GM21423 (cell line): ENCODE data around the gene ADCY9.
"Not testable (repeated sequence)": the region's sequence is repeated elsewhere in the genome, so short reads cannot be mapped to it uniquely, and the experiment has no call there.

Experiments used
- ATAC-seq: cut with Tn5 transposase; IDR thresholded peaks from one replicate; pipeline ENCODE4 v1.9.1; 2021; ENCODE audit warnings: mild to moderate bottlenecking, moderate library complexity; ENCODE audit not compliant: unreplicated experiment

Gene ADCY9

GRCh38 chr16:3954411-3954921 lies 161.8 kb downstream of the ADCY9 start:
- ATAC-seq: no peak

DNA sequence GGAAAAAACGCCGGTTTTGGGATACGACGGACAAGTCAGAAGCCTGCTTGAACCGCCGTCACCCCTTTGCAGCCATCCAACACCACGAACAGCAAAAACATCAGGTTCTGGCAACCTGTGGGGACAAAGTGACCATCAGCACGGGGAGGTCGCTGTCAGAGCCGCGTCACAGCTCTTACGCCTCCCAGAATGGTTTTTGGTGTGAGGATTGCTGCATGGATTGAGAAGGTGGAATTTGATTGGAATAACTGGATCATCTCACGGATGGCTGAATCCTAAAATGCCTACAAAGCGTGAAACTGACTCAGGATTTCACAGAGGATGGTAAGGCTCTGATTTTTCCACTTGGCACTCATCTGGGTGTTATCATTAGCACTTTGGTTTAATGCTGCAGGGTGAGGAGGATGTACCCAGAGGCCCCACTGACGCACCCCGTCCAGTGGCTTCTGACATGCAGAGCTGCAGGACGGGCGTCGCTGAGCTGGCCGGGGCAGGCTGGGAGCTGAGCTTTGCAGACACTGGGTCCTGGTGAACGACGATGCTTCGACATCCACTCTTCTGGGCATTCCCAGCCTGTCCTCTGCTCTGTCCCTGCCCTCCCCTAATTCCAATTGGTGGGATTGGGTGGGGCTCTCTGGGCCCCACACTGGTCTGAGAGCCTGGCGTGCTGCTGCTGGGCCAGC lies 162.4 kb downstream of the ADCY9 start:
- no peak for ATAC-seq

- no peak for ATAC-seq
Observed at GRCh38 chr16:3952737-3953131, 163.5 kb downstream of the ADCY9 start.

GRCh38 chr16:3951861-3952736 lies 164.1 kb downstream of the ADCY9 start:
- ATAC-seq: no peak

DNA sequence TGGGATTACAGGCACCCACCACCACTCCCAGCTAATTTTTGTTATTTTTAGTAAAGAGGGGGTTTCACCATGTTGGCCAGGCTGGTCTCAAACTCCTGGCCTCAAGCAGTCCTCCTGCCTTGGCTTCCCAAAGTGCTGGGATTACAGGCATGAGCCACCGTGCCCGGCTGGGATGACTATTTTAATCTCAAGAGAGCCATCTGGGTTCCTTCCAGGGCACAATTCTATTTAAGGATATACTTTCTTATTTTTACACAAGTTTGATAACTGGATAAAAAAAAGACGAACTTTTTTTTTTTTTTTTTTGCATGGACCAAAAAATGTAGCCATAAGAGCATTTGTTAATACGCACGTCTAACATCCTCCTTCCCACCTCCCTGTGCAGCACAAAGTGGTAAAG lies 164.9 kb downstream of the ADCY9 start:
- not testable (repeated sequence) for ATAC-seq

DNA sequence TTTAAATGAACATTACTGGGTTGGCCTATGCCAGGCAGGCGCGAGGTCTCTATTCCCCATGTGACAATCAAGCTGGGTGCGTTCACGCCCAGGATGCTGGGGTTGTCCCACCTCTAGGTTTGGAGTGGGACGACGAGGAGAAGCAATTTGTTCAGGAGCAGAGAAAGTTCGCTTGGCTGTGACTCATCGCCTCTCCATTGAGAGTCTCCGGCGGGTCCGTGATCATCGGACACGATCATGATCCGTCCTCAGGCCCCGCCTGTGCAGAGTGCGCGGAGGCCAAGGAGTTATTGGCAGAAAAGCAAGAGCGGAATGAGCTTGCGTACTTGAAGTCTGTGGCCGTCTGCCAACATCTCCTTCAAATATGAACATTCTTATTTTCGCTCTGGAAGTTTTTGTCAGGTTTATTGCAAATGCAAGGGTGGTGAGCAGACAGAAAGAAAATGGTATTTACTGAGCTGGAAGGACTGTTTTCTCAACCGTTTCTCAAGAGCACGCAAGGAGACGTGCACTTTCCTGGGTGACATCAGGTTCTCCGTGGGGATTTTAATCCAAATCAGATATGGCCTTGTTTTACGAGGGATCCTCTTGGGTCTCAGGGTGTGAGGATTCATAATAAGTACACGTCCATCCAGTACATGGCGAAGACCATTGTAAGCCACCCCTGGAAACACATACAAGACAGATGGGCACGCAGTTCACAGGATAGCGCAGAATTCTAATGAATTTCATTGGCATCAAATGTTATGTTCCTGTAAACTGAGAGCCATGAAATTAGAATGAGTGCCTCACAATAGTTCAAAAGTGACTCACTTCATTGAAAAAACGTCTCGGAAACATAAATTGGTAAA lies 165.7 kb downstream of the ADCY9 start:
- ATAC-seq: no peak

DNA sequence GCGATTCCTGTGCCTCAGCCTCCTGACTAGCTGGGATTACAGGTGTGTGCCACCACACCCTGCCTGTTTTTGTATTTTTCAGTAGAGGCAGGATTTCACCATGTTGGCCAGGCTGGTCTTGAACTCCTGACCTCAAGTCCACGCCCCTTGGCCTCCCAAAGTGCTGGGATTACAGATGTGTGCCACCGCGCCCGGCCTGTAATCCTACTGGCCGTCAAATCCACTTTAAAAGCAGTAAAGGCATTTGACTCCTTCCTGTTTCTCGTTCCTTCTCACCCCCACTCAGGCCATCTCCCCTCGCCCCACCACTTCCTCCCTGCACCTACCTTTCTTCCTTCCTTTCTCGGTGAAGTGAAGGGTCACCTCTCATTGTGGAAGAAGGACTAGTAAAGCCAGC lies 166.3 kb downstream of the ADCY9 start:
- ATAC-seq: no peak

GRCh38 chr16:3949287-3949686 lies 167.0 kb downstream of the ADCY9 start:
- ATAC-seq: no peak

GRCh38 chr16:3948378-3948995 lies 167.8 kb downstream of the ADCY9 start:
- ATAC-seq: no peak

- ATAC-seq: no peak
Observed at GRCh38 chr16:3946604-3947180, 169.6 kb downstream of the ADCY9 start.

GRCh38 chr16:3945751-3946603 lies 170.3 kb downstream of the ADCY9 start:
- no peak for ATAC-seq

DNA sequence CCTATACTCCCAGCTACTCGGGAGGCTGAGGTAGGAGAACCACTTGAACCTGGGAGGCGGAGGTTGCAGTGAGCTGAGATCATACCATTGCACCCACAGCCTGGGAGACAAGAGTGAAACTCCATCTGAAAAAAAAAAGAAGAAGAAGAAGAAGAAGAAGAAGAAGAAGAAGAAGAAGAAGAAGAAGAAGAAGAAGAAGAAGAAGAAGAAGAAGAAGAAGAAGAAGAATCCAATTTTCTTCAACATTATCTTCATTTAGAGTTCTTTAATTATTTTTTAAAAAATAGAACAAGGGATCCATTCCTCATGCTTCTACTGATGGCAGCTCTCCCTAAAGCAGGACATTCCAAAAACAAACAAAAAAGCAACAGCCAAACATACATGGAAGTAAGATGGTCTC lies 171.8 kb downstream of the ADCY9 start:
- not testable (repeated sequence) for ATAC-seq

DNA sequence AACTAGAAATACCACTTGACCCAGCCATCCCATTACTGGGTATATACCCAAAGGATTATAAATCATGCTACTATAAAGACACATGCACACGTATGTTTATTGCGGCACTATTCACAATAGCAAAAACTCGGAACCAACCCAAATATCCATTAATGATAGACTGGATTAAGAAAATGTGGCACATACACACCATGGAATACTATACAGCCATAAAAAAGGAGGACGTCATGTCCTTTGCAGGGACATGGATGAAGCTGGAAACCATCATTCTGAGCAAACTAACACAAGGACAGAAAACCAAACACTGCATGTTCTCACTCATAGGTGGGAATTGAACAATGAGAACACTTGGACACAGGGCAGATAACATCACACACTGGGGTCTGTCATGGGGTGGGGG lies 174.1 kb downstream of the ADCY9 start:
- not testable (repeated sequence) for ATAC-seq

DNA sequence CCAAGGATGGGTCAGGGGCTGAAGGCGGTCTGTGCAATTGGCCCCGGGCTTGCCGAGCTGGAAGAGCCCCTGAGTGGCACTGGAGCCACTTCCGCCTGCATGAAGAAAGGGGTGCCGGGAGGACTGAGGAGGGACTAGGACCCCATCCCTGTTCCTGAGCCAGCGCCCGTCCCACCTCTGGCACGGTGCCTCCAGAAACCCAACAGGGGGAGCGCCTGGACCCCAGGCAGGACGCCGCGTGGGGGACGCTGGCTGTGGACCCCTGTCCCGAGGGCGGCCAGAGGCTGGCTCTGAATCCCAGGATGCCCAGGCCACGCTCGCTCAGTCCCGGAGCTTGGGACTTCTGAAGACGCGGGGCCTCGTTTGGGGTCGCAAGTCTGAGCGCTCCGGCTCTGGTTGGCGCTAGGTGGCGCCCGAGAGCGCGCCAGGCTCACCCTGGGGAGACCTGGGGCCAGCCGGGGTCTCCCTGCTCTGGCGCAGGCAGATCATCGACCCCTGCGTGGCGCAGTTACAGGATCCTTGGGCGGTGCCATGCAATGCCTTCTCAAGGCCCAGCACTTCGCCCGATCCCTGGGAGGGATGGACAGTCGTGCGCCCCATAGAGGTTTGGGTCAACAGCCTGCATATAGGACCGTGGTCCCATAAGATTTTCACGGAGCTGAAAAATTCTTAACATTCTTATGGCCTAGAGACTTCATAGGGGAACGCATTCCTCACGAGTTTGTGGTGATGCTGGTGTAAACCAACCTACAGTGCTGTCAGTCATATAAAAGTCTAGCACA lies 177.2 kb downstream of the ADCY9 start:
- no peak for ATAC-seq

GRCh38 chr16:3938471-3938842 lies 177.8 kb downstream of the ADCY9 start:
- no peak for ATAC-seq

GRCh38 chr16:3937066-3937875 lies 179.0 kb downstream of the ADCY9 start:
- no peak for ATAC-seq

GRCh38 chr16:3935921-3936320 lies 180.3 kb downstream of the ADCY9 start:
- ATAC-seq: no peak
